GM10266 (cell line): Measurements from ENCODE around the gene TJP1.

Experiments used
- DNase-seq: peaks from one replicate; pipeline ENCODE4 v3.0.0; 2012; ENCODE audit errors: extremely low spot score
- CTCF ChIP-seq: IDR thresholded peaks from 2 replicates; pipeline ENCODE4 v1.5.1; 2012; ENCODE audit warnings: mild to moderate bottlenecking, low read depth; ENCODE audit not compliant: control insufficient read depth, insufficient read depth; ENCODE audit errors: missing control alignments

TJP1 gene

GRCh38 chr15:29813009-29813408, 9.3 kb downstream of the TJP1 start:
- DNase-seq = no peak
- TF ChIP-seq CTCF = no peak

GRCh38 chr15:29812384-29812694, 9.9 kb downstream of the TJP1 start:
- no peak for DNase-seq

GRCh38 chr15:29811691-29812383, 10.4 kb downstream of the TJP1 start:
- no peak for TF ChIP-seq CTCF
- DNase-seq = no peak

More at GRCh38 chr15:29812384-29812694, 9.9 kb downstream of the TJP1 start:
- TF ChIP-seq CTCF = no peak

GRCh38 chr15:29805708-29806104, 16.6 kb downstream of the TJP1 start:
- TF ChIP-seq CTCF = no peak
- DNase-seq = no peak

DNA sequence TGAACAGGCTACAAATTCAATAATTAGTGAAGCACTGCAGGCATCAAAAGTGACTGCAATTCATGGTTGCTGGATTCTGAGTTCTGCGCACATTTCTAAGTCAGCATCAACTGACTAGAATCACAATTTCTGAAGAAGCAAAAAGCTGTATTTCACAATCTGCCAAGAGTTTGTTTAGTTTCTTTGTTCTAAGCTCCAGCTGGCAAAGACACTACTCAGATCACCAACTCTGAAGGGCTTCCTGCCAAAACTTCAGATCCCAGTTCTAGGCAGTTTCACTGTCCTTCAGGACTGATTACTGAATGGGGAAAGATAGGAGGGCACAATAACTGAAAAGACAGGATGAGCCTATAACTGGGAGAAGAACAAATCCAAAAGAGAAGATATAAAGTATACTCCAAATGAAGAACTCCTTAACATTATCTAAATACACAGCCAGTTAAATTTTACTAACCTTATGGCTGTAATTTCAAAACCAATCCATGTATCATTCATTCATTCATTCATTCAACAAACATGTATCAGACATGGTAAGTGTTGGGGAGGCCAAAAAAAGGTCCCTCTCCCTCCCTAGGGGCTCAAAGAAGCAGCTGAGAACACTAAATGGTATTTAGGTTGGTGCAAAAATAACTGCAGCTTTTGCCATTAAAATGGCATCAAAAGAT, 17.1 kb downstream of the TJP1 start:
- no peak for TF ChIP-seq CTCF
- no peak for DNase-seq

DNA sequence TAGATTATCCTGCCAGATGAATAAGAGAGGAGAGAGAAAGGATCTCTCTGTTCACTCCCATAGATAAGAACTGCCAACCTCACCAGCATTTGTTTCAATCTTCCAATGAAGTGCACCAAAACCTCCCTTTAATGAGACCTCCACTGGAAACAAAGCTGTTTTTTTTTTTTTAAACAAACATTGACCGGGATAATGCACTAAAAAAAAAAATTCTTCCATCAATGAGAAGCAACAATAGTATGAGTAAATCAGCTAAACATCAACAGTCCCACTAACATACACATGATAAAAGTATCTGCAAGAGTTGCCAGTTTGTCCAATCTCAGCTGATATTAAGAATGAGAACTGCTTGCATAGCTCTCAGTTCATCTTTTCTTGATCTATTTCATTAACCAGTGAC, 19.9 kb downstream of the TJP1 start:
- DNase-seq = no peak
- no peak for TF ChIP-seq CTCF
